Duodenal mucosa (tissue), 2 donors: ENCODE results near the gene HYAL4.
A peak's percentile ranks its signal among the peaks of the same experiment; 100 is the strongest.

Source experiments
- H3K27ac ChIP-seq: one replicate; pipeline ENCODE4 v1.7.0; 2013; ENCODE audit warnings: low read depth, low read length
- H3K27me3 ChIP-seq, 2 donors: one replicate each; pipeline ENCODE4 v1.7.0; 2013; ENCODE audit warnings: low read length in 2 of 2, control low read depth in 1 of 2; ENCODE audit not compliant: insufficient read depth in 2 of 2, control insufficient read depth in 1 of 2
- H3K36me3 ChIP-seq, 2 donors: one replicate each; pipeline ENCODE4 v1.7.0; 2013; ENCODE audit warnings: low read length in 2 of 2, control low read depth in 1 of 2; ENCODE audit not compliant: insufficient read depth in 2 of 2, control insufficient read depth in 1 of 2
- H3K4me1 ChIP-seq, 2 donors: one replicate each; pipeline ENCODE4 v1.7.0; 2013; ENCODE audit warnings: low read length in 2 of 2, control low read depth in 1 of 2; ENCODE audit not compliant: insufficient read depth in 2 of 2, control insufficient read depth in 1 of 2
- H3K4me3 ChIP-seq, 2 donors: one replicate each; pipeline ENCODE4 v1.7.0; 2013; ENCODE audit warnings: low read length in 2 of 2, low read depth in 1 of 2
- H3K9ac ChIP-seq, 2 donors: one replicate each; pipeline ENCODE4 v1.7.0; 2013; ENCODE audit warnings: low read length in 2 of 2, low read depth in 1 of 2
- H3K9me3 ChIP-seq, 2 donors: one replicate each; pipeline ENCODE4 v1.7.0; 2013; ENCODE audit warnings: low read length in 2 of 2, control low read depth in 1 of 2; ENCODE audit not compliant: control insufficient read depth in 1 of 2

HYAL4 gene, protein sequence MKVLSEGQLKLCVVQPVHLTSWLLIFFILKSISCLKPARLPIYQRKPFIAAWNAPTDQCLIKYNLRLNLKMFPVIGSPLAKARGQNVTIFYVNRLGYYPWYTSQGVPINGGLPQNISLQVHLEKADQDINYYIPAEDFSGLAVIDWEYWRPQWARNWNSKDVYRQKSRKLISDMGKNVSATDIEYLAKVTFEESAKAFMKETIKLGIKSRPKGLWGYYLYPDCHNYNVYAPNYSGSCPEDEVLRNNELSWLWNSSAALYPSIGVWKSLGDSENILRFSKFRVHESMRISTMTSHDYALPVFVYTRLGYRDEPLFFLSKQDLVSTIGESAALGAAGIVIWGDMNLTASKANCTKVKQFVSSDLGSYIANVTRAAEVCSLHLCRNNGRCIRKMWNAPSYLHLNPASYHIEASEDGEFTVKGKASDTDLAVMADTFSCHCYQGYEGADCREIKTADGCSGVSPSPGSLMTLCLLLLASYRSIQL

DNA sequence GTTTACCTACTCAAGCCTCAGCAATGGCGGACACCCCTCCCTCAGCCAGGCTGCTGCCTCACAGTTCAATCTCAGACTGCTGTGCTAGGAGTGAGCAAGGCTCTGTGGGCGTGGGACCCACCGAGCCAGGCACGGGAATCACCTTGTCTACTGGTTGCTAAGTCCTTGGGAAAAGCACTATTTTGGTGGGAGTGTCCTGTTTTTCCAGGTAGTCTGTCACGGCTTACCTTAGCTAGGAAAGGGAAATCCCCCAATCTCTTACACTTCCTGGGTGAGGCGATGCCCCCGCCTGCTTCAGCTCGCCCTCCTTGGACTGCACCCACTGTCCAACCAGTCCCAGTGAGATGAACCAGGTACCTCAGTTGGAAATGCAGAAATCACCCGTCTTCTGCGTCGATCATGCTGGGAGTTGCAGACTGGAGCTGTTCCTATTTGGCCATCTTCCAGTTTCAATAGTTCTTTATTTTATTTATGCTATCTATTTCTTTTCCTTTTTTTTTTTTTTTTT, at the start of gene HYAL4:
HYAL4 (plus strand) TSS at position 458 of the 508 bp plus-strand sequence. CDS start 23,105 bp downstream, outside the sequence.
- Histone ChIP-seq H3K4me3 (no peak within 1 kb of the TSS), H3K4me1 (no peaks in the 10 kb centered on the region), H3K9ac (no peak within 1 kb of the TSS), H3K27me3 (no peaks in the 10 kb centered on the region), H3K9me3 (no peaks in the 10 kb centered on the region), H3K36me3 (no peaks in the 10 kb centered on the region), H3K27ac (no peak within 1 kb of the TSS)

DNA sequence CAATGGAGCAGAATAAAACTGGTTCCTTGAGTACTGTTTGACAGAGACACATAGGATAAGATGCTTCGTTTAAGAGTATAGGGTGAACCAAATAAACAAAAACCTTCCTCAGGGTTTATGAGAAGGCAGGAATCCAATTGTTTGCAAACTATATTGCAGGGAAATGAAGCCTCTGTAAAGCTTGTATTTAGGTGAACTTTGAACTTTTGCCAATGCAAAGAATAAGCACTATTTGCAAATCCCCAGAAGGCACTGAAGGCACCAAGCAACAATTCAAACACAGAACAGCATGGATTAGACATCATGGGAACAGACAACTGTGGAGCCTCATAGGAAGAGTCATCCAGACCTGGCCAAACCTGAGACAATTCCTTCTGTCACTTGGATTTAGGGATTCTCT, 49.1 kb upstream of the HYAL4 start:
- Histone ChIP-seq H3K9me3 (peaks cover 0 to 2% of the 10 kb centered on the region in 2 donors), H3K27ac (no peak overlapping the region), H3K27me3 (no peaks in the 10 kb centered on the region), H3K36me3 (no peaks in the 10 kb centered on the region), H3K9ac (no peak overlapping the region), H3K4me1 (peaks cover 3 to 9% of the 10 kb centered on the region in 2 donors), H3K4me3 (no peak overlapping the region)

DNA sequence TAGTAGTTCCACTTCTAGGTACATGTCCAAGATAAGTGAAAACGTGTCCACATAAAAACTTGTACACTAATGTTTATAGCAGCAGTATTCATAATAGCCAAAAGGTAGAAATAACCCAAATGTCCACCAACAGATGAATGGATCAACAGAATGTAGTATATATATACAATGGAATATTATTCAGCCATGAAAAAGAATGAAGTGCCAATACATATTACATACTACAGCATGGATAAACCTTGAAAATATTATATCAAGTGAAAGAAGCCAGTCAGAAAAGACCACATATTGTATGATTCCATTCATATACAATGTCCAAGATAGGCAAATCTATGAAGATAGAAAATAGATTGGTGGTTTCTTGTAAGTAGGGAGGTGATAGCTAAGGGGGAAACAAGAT, 48.4 kb upstream of the HYAL4 start:
- Histone ChIP-seq H3K4me1 (peaks cover 3 to 9% of the 10 kb centered on the region in 2 donors), H3K4me3 (no peak overlapping the region), H3K9me3 (peaks cover 0 to 2% of the 10 kb centered on the region in 2 donors), H3K36me3 (no peaks in the 10 kb centered on the region), H3K27me3 (no peaks in the 10 kb centered on the region), H3K9ac (no peak overlapping the region), H3K27ac (no peak overlapping the region)

DNA sequence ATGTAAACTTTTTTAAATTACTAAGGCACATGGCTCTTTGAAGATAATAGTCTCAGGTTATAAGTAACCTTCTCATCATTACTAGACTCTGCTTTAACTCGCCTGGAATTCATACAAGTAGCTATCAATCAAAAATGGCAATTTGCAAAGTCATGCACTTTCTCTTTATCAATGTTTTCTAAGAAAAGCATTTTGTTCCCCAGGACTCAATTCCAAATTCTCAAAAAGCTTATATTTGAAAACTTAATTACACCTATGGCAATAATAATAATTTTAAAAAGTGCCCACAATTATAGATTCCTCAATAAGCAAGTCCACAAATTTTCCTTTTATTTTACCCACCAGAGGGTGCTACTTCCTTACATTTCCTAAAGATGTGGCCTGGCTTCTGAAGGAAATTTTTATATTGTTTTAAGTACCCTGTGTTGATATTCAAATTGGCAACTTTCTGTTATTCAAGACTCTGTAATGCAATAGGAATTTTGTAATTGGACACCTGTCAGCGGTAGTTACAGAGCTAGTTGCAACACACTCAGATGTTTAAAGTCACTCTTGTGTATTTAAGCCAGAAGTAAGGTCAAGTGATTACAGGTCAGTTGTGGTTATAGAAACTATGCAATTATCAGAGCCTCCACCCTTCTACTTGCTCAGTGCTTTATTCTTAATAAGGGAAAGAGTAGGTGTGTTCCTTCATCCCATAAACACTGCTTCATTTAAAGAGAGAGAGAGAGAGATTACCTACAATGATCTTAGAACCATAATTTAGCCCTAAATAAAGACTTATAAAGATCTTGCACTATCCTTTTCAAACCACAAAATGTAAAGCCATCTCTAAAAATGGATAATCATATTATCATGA, 47.1 kb upstream of the HYAL4 start:
- Histone ChIP-seq H3K4me1 (peaks cover 3 to 9% of the 10 kb centered on the region in 2 donors), H3K9me3 (peaks cover 0 to 2% of the 10 kb centered on the region in 2 donors), H3K27me3 (no peaks in the 10 kb centered on the region), H3K36me3 (no peaks in the 10 kb centered on the region), H3K9ac (no peak overlapping the region), H3K27ac (no peak overlapping the region), H3K4me3 (peak overlapping the region; percentile 10 to 33)

- Histone ChIP-seq H3K27me3 (no peaks in the 10 kb centered on the region), H3K27ac (no peak overlapping the region), H3K4me3 (peak overlapping the region; percentile 10 to 33), H3K36me3 (no peaks in the 10 kb centered on the region), H3K9me3 (peaks cover 0 to 2% of the 10 kb centered on the region in 2 donors), H3K4me1 (peaks cover 3 to 9% of the 10 kb centered on the region in 2 donors), H3K9ac (no peak overlapping the region)
Observed at GRCh38 chr7:123798532-123799188, 46.3 kb upstream of the HYAL4 start.

- peaks cover 3 to 4% of the 10 kb centered on the region in 2 donors for H3K4me1 ChIP-seq
- no peak overlapping the region for H3K27ac ChIP-seq
- no peaks in the 10 kb centered on the region for H3K27me3 ChIP-seq
- no peaks in the 10 kb centered on the region for H3K9me3 ChIP-seq
- H3K4me3 ChIP-seq: no peak overlapping the region
- H3K9ac ChIP-seq: no peak overlapping the region
- H3K36me3 ChIP-seq: no peaks in the 10 kb centered on the region
Observed at GRCh38 chr7:123802249-123802648, 42.7 kb upstream of the HYAL4 start.

DNA sequence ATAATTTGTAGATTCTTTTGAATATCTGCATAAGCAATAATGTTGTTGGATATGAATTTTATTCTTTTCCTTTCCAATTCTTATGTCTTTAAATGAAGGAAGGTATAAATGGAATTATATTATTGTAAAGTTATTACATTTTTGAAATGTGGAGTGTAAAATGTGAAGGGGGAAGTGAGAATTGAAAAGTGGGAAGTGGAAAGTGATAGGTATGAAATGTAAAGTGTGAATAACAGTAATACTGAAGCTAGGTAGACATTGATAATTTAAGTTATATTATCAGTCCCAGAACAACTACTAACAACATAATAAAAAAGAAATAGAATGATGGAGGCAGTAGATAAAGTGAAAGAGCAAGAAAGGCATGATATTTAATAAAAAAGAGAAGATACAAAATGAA, 39.7 kb upstream of the HYAL4 start:
- no peaks in the 10 kb centered on the region for H3K36me3 ChIP-seq
- H3K4me1 ChIP-seq: no peaks in the 10 kb centered on the region
- H3K4me3 ChIP-seq: no peak overlapping the region
- no peaks in the 10 kb centered on the region for H3K9me3 ChIP-seq
- H3K27ac ChIP-seq: no peak overlapping the region
- H3K27me3 ChIP-seq: no peaks in the 10 kb centered on the region
- H3K9ac ChIP-seq: no peak overlapping the region

GRCh38 chr7:123809471-123809870, 35.5 kb upstream of the HYAL4 start:
- H3K4me1 ChIP-seq: no peaks in the 10 kb centered on the region
- no peak overlapping the region for H3K9ac ChIP-seq
- H3K27me3 ChIP-seq: no peaks in the 10 kb centered on the region
- no peak overlapping the region for H3K27ac ChIP-seq
- no peak overlapping the region for H3K4me3 ChIP-seq
- H3K9me3 ChIP-seq: no peaks in the 10 kb centered on the region
- no peaks in the 10 kb centered on the region for H3K36me3 ChIP-seq

- H3K27me3 ChIP-seq: no peaks in the 10 kb centered on the region
- H3K4me1 ChIP-seq: no peaks in the 10 kb centered on the region
- H3K27ac ChIP-seq: no peak overlapping the region
- H3K9ac ChIP-seq: no peak overlapping the region
- no peaks in the 10 kb centered on the region for H3K9me3 ChIP-seq
- no peaks in the 10 kb centered on the region for H3K36me3 ChIP-seq
- H3K4me3 ChIP-seq: no peak overlapping the region
Observed at GRCh38 chr7:123811056-123811455, 33.9 kb upstream of the HYAL4 start.
